ENCODE data around the gene APOO.
"Not testable (repeated sequence)": the region's sequence is repeated elsewhere in the genome, so short reads cannot be mapped to it uniquely, and the experiment has no call there.

The APOO gene

DNA sequence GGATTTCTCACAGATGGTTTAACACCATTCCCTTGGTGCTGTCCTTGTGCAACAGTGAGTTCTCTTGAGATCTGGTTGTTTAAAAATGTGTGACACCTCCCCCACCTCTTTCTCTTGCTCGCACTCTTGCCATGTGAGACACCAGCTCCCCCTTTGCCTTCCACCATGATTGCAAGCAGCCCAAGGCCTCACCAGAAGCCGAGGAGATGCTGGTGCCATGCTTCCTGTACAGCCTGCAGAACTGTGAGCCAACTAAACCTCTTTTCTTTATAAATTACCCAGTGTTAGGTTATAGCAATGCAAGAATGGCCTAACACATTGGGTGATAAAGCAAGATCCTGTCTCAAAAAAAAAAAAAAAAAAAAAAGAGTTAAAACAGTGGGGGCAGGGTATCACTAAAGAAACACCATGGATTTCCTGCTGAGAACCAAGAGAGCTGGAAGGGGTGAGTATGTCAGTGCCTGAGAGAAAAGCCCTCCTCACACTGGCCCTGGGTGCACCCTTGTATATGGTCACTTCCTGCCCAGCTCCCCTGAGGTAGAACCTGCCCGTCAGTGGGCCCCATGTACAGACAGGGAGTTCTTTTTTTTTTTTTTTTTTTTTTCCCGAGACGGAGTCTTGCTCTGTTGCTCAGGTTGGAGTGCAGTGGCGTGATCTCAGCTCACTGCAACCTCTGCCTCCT is 46.4 kb downstream of the APOO start:
- no peak for DNase-seq (ENCODE audit: low read depth in 3 of 3, low spot score in 1 of 3)

DNA sequence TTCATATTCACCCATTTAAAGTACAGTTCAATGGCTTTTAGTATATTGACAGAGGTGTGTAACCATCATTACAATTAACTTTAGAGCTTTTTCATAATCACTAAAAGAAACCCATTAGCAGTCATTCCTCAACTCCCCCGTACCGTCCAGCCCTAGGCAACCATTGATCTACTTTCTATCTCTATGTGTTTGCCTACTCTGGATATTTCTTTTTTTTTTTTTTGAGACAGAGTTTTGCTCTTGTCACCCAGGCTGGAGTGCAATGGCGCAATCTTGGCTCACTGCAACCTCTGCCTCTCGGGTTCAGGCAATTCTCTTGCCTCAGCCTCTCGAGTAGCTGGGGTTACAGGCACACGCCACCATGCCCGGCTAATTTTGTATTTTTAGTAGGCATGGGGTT is 48.5 kb downstream of the APOO start:
- DNase-seq (ENCODE audit: low read depth in 3 of 3, low spot score in 1 of 3): not testable (repeated sequence)

DNA sequence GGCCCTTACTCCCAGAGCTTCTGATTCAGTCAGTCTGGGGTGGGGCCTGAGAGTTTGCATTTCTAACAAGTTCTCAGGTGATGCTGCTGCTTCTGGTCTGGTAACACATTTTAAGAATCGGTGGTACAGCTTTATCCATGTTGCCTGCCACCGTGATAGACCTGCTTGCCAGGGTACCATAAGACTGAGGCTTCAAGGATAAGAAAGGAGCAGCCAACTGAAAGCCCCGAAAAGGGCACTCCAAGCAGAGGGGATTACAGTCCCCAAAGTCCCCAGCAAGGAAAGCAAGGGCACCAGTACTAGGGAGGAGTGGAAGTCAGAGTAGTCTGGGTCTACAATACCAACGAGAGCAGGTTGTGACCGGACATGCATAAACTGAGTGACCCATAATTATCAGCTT is 49.8 kb downstream of the APOO start:
- DNase-seq (ENCODE audit: low read depth in 3 of 3, low spot score in 1 of 3): no peak

DNA sequence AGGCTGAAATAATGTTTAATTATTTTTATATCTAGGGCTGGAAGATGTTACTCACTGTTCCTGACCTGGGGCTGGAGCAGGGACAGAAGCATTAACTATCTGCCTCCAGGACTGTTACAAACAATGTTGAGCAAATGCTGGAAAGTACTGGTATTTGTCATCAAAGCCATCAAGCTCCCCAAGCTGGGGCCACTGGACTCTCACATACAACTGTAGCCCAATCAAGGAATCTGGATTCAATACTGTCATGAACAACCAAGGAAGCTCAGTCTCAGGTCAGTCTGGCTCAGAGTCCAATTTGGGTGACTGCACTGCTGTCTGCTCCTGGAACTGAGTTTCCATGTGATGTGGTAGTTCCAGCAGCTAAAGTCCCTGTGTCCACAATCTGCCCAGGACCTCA is 50.4 kb downstream of the APOO start:
- DNase-seq (ENCODE audit: low read depth in 3 of 3, low spot score in 1 of 3): no peak

DNA sequence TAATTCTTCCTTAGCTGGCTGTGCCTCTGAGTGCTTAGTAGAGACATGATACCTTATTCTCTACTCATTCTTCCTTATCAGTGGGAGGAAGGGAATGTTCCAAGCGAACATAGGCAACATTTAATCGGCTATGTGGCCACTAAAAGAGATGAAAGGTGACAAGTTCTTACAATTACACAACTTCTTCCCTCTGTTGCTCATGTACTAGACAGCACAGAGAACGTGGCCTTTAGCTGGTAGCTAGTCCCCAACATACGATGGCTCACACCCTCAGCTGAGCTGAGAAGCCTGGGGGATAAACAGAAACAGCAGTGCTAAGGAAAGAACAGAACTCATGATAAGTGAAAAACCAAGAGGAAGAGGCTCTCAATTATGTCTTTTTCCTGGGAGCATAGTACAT is 52.2 kb downstream of the APOO start:
- no peak for DNase-seq (ENCODE audit: low read depth in 3 of 3, low spot score in 1 of 3)

DNA sequence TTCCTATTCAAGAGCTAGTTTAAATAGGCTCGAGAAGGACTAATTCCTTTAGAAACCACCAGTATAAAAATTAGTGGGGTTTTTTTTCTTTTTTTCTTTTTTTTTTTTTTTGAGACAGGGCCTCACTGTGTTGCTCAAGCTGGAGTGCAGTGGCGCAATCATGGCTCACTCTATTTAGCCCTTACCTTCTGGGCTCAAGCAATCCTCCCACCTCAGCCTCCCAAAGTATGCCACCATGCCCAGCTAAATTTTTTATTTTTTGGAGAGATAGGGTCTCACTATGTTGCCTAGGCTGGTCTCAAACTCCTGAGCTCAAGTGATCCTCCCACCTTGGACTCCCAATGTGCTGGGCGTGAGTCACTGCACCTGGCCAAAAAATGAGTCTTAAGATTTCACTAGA is 52.8 kb downstream of the APOO start:
- DNase-seq (ENCODE audit: low read depth in 3 of 3, low spot score in 1 of 3): no peak

DNA sequence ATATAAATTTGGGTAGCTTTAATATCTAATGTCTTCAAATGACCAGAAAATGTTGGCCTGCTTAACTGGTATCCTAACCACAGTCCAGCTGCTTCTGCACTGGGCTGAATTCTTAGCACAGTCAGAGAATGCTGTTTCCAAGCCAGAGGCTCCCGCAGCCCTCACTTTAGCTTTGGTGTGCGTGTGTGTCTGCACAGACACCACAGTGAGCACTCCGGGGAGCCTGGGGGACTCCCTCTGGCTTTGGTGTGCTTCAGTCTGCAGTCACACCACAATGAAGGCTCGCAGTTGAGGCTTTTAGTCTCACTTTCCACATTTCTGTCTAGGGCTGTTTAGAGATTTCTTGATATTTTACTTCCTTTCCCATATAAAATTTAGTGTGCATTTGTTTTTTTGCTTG is 53.6 kb downstream of the APOO start:
- DNase-seq (ENCODE audit: low read depth in 3 of 3, low spot score in 1 of 3): no peak

DNA sequence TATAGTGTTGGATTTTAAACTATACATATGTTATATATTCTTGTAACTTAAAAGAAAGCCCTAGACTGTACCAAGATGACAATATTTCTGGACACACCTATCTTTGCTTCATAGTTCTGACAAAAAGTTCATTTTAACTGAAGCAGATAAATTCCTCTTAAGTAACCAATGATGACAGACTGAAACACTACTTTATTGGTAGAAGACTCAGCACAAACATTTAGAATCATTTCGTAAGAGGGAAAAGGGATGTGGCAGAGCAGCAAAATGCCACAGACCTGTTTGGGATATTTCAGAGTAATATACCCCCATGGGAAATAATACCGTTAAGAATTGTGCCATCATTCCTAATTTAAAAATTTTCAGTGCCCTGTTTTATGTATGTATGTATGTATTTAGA is 56.2 kb downstream of the APOO start:
- DNase-seq (ENCODE audit: low read depth in 3 of 3, low spot score in 1 of 3): no peak

DNA sequence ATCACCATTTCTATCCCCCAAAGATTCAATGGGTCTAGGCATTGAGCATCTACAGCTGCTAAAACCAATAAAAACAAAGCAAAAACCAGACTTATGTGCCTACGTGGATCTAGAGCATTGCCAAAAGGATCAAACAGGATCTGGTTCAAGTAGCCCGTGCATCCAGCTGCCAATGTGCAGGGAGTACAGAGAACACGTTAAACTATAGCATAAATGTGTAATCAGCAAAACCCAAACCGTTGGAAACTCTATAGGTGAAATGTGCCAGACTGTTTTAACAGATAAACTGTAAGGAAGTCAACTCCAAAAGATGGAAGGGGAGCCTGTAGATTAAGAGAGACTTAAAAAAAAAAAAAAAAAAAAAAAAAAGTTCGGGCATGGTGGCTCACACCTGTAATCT is 58.5 kb downstream of the APOO start:
- DNase-seq (ENCODE audit: low read depth in 3 of 3, low spot score in 1 of 3): no peak

DNA sequence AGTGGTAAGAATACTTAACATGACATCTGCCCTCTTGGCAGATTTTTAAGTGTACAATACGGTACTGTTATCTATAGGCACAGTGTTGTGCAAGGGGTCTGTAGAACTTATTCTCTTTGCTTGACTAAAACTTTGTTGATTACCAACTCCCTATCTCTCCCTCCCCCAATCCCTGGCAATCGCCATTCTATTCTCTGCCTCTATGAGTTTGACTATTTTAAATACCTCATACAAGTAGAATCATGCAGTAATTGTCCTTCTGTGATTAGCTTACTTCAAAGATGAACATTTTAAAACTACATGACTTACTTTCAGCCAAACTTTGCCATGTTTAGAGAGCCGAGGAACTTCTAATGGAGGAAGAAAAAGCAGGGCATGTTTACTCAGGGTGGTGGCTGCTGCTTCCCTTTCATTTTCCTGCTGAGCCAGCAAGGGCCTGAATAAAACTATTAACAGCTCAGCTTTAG is 62.4 kb downstream of the APOO start:
- DNase-seq (ENCODE audit: low read depth in 3 of 3, low spot score in 1 of 3): no peak

DNA sequence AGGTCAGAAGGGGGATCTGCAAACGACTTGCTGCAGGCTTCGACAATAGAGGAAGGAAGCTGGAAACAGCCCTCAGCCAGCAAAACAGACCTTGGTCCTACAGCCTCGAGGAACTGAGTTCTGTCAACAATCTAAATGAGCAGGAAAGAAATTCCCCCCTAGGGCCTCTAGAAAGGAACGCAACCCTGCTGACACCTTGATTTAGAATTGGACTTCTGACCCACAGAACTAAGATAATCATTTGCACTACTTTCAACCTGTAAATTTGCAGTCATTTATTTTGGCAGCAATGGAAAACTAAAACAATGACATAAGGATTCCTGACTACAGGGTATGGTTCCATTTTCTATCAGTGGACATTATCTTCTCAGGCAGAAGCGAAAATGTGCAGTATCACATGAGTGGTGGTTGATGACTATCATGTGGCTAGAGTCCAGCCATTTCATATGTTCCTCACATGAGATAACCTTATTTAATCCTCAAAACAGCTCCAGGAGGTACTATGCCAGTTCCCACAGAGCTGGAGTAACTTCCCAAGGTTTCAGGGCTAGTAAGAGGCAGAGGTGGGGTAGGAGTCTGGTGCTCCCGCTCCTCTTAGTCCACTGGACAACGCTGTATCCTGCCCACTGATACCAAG is 63.1 kb downstream of the APOO start:
- DNase-seq (ENCODE audit: low read depth in 3 of 3, low spot score in 1 of 3): no peak

DNA sequence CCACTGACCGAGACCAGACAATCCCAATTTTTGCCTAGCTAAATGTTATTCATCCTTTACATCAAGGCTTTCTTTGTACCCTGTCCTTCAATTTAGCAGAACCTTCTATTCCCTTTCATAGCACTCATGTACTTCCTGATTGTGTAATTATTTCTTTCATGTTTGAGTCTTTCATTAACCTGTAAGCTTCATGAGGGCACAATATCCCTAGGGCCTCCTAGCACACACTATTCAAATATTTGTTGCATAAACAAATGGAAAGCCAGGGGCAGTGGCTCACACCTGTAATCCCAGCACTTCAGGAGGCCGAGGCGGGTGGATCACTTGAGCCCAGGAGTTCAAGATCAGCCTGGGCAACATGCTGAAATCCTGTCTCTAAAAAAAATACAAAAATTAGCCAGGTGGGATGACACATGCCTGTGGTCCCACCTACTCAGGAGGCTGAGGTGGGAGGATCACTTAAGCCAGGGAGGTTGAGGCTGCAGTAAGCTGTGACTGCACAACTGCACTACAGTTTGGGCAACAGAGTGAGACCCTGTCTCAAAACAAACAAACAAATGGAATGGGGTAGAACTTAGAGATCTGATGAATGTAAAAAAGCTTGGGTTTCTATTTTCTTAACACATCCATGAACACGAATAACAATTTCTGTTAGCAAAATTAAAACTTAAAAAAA is 65.8 kb downstream of the APOO start:
- DNase-seq (ENCODE audit: low read depth in 3 of 3, low spot score in 1 of 3): no peak

DNA sequence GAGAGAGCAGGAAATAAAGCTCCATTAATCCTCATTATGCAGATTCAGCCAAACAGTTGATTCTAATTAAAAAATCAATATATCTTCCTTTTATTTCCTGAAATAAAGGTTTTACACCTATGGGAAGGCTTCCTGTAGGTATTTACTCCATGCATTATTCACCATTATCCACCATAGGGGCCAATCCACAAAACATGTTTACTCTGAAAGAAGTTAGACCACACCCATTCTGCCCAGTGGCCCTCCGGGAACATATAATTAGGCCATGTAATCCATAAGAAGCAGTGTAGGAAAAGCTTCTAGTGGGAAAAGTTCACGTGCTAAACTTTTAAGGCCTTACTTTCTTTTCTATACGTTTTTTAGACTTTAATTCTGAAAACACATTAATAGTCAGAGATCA is 67.1 kb downstream of the APOO start:
- no peak for DNase-seq (ENCODE audit: low read depth in 3 of 3, low spot score in 1 of 3)

DNA sequence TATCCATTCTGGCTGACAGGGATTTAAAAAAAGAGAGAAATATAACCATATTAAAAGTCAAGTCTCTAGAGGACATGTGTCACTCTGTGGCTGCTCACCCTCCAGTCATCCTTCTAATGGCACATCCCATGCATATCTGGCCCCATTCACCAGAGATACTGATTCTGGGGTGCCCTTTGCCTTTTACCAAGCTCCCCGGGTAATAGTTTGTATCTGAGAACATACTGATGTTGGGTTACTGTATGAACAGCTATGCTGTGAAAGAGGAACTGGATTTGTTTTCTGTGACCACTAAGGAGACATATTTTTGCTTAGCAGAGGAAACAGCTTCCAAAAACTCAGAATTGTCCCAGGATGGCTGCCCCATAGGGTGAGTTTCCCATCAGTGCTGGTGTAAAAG is 68.8 kb downstream of the APOO start:
- no peak for DNase-seq (ENCODE audit: low read depth in 3 of 3, low spot score in 1 of 3)

DNA sequence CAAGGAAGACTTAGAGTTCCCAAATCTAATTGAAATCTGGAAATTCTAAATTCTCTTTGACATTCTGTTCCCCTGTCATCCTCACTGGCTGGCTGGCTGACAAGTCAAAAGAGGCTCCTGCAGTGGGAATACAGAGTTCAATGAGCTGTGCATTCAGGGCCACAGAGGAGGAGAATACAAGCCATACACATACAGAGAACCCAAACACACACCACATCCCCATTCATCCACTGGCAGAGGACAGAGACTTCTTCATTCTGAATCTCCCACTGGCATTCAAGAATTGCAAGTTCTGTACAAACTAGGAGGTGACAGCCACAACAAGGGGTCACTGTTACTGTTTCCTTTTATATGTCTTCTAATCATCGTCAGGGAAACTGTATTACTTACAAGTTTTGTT is 75.0 kb downstream of the APOO start:
- DNase-seq (ENCODE audit: low read depth in 3 of 3, low spot score in 1 of 3): no peak

DNA sequence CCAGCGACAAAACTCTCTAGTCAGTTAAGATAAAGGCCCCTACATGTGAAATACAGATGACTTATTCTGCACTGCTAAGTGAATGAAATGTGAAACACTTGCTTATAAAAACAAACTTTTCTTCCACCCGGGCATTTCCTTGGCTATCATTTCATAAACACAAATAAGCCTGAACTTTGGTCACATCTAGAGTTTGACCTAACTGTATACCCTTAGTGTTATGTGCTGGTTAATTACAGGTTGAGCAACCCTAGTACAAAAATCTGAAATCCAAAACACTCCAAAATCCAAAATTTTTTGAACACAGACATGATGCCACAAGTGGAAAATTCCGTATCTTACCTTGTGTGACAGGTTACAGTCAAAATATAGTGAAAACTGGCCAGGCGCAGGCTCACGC is 78.9 kb downstream of the APOO start:
- no peak for DNase-seq (ENCODE audit: low read depth in 3 of 3, low spot score in 1 of 3)

DNA sequence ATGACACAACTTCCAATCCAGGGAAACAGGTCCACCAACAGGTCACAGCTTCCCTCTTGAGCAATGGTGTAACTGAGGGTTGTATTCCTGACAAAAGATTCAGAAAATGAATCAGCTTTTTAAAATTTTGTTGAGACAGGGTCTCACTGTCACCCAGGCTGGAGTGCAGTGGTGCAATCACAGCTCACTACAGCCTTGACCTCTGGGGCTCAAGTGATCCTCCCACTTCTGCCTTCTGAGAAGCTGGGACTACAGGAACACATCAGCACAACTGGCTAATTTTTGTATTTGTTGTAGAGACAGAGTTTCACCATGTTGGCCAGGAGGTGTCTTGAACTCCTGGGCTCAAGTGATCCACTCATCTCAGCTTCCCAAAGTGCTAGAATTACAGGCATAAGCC is 81.1 kb downstream of the APOO start:
- no peak for DNase-seq (ENCODE audit: low read depth in 3 of 3, low spot score in 1 of 3)

DNA sequence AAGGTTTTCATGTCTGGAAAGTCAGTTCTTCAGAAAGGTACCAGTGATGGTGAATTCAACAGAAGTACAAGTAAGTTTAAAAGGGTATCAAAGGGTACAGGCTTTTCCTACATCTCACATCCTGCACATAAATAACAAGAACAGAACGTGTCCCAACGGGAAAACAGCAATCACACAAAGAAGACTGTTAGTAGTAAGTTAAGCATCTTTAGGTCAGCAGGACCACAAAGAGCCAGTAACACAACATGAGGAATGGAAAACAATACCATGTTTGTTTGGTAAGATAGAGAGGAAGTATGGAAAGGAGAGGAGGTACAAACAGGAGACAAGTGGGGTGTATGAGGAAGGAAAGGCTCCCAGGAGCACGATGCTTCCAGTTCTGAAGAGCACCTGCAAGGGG is 81.5 kb downstream of the APOO start:
- DNase-seq (ENCODE audit: low read depth in 3 of 3, low spot score in 1 of 3): no peak

DNA sequence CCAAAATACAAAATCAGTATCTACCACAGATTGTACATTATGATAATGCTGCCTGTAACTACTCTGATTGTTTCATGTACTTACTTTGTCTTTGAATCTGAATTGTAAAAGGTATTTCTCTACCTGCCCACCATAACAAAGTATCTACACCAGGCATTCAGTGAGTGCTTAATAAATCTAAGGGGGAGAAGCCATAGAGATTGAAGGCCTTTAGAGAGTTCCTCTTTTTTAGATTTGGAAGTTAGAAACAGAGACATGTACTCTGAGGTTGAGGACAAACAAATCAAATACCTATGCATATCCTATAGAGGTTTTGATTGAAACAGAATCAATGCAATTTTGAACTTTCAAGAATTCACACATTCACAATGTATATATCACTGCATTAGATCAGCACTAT is 82.1 kb downstream of the APOO start:
- no peak for DNase-seq (ENCODE audit: low read depth in 3 of 3, low spot score in 1 of 3)

DNA sequence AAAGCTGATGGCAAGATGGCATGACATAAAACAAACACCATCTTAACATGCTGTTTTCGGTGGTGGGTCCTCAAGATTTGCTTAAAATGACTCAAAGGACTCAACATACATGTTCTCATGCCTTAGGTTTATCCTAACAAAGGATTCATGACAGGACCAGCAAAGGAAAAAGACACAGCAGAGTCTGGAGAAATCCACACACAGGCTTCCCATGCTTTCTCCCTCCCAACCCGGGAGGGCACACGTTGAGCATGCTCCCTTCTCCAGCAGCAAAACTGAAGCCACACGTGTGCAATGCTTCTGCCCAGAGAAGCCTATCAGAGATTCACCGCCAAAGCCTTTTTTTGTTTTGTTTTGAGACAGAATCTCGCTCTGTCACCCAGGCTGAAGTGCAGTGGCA is 84.9 kb downstream of the APOO start:
- DNase-seq (ENCODE audit: low read depth in 3 of 3, low spot score in 1 of 3): no peak

DNA sequence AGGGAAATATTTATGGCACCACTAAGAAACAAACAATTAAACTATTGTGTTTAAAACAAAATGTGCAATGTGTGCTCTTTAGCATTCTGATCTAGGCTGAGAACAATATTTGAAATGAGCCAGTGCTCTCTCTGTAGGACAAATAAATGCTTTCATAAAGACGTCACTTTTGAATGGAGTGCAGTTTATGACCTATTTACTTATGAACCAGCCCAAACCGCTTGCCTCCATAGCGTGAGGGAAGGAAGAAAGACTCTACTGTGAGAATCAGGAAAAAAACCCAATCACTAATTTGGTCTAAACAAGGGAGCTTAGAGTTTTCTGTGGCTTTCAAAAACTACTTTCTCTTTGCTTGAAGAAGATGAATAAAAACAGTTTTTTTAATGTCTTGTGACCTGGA is 85.3 kb downstream of the APOO start:
- DNase-seq (ENCODE audit: low read depth in 3 of 3, low spot score in 1 of 3): no peak

DNA sequence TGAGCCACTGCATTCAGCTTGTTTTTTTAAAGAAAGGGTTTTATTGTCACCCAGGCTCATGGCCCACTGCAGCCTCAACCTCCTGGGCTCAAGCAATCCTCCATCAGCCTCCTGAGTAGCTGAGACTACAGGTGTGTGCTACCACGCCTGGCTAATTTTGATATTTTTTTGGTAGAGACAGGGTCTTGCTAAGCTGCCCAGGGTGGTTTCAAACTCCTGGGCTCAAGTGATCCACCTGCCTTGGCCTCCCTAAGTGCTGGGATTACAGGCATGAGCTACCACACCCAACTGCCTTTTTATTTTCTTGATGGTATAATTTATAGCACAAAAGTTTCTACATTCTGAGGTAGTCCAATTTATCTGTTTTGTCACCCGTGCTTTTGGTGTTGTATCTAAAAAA is 85.9 kb downstream of the APOO start:
- DNase-seq (ENCODE audit: low read depth in 3 of 3, low spot score in 1 of 3): no peak

Measured in stimulated activated CD4-positive, alpha-beta T cell treated with anti-CD3 and anti-CD28 coated beads, TNF-alpha, amount 100 ng/mL, for 1 hour (primary cell).